GM21723 (cell line): ENCODE data around the gene ATG16L1.
"Not testable (repeated sequence)": the region's sequence is repeated elsewhere in the genome, so short reads cannot be mapped to it uniquely, and the experiment has no call there.

ENCODE experiments used
- ATAC-seq: cut with Tn5 transposase; IDR thresholded peaks from one replicate; pipeline ENCODE4 v1.9.1; 2021; ENCODE audit warnings: mild to moderate bottlenecking, moderate library complexity; ENCODE audit not compliant: unreplicated experiment

The ATG16L1 gene

GRCh38 chr2:233328922-233329321 is 77.4 kb downstream of the ATG16L1 start:
- no peak for ATAC-seq

DNA sequence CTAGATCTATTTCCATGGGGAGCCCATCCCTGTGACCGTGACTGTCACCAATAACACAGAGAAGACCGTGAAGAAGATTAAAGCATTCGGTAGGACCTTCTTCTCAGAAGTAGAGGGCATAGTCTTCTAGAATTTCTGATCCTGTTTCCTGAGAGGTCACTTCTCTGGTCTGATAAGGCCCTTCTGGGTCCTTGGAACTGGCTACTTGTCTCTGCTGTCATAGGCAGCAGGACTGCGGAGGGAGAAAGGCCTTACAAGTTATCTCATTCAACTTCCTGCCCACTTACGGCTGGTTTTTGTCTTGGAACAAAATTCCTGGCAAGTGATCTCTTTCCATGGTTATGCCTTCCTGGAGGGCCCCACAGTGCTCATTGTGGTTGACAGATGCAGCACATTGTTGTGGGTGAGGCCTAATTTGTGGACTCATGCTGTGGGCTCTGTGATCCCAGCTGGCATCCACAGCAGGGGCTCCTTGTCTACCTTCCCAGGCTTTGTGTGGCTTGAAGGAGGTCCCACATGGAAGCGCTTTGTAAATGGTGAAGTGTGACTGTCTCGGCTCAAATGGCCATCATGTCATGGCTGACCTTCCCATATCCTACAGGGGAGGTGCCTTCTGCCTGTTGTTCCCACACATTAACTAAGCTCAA is 78.1 kb downstream of the ATG16L1 start:
- ATAC-seq = no peak

GRCh38 chr2:233331536-233331935 is 80.1 kb downstream of the ATG16L1 start:
- peak; percentile 89 for ATAC-seq

GRCh38 chr2:233332125-233332524 is 80.7 kb downstream of the ATG16L1 start:
- no peak for ATAC-seq

- ATAC-seq = no peak
Measured at GRCh38 chr2:233334915-233335314, 83.4 kb downstream of the ATG16L1 start.

GRCh38 chr2:233336091-233336490 is 84.6 kb downstream of the ATG16L1 start:
- not testable (repeated sequence) for ATAC-seq

DNA sequence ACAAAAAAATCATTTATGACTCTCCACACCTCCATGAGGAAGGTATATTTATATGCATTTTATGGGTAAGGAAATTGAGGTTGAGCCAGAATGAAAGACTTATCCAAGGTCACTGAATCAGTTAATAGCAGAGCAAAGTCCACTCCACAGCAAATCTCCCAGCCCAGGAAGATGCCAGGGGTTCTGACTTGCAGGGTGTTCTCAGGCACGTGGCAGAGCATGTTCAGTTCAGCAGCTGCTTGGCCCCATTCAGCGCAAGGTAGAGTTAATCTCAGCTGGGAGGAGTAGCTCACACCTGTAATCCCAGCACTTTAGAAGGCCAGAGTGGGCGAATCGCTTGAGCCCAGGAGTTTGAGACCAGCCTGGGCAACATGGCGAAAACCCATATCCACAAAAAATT is 85.1 kb downstream of the ATG16L1 start:
- no peak for ATAC-seq

DNA sequence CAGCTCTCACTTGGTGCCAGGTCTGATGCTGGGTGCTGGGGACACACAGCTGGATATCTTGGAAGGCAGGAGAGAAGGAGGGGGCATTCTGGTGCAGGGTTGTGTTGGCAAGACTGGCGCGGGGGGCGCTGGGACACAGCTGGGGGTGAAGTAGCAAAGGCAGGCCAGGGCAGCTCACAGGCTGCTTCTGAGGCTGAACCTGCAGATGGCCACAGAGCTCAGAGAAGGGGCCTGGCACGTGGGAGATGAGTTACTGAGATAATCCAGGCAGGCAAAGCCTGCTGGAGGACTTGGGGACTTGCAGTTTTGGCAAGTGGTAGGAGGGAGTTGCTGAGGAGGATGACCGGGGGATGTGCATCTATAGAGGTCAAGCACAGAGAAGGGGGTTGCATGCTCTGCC is 86.6 kb downstream of the ATG16L1 start:
- ATAC-seq = no peak

DNA sequence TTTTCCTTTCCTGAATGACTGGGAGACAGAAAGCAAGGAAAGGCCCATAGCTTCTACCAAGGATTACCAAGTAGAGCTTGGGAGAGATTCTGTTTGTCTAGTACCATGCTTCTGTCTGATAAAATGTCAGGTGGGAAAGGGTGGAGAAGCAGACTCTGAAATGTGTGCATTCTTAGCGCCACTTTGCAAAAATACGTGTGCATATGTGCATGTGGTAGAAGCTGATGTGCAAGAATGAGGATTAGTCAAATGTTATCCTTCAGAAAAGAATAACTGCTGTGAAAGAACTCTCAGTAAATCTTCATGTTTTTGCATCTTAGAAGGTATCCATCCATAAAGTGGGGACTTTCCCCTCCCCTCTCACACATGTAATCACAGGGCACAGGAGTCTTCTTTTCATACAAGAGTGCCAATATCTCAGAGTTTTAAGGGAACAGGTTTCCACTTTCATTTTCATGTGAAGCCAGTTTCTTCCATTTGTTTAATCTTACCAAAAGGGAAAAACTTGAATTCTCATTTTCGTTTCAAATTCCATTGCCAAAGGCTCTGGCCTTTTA is 87.4 kb downstream of the ATG16L1 start:
- ATAC-seq = no peak

DNA sequence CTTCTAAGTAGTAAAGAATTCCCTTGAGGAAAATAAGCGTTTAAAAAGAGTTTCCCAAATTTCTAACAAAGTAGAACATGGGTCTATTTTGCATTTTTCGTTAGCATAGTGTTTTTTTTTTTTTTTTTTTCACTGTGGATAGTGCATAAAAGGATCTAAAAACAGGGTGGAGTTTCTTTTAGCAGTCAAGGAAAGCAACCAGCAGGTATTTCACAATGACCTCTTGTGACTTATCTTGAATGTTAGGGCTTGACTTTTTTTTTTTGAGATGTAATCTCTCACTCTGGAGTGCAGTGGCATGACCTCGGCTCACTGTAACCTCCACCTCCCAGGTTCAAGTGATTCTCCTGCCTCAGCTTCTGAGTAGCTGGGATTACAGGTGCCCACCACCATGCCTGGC is 88.0 kb downstream of the ATG16L1 start:
- ATAC-seq = no peak

DNA sequence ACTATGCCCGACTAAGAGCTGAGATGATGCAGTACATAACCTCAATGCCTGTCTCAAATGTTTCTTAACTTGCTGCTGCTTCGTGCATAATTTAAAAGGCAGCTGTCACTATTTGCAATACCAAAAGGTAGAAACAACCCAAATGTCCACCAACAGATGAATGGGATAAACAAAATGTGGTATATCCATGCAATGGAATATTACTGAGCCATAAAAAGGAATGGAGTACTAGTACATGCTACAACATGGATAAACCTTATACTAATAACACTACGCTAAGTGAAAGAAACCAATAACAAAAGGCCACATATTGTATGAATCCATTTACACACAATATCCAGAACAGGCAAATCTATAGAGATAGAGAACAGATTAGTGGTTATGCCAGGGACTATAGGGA is 89.8 kb downstream of the ATG16L1 start:
- no peak for ATAC-seq

GRCh38 chr2:233342301-233342700 is 90.8 kb downstream of the ATG16L1 start:
- ATAC-seq = no peak

DNA sequence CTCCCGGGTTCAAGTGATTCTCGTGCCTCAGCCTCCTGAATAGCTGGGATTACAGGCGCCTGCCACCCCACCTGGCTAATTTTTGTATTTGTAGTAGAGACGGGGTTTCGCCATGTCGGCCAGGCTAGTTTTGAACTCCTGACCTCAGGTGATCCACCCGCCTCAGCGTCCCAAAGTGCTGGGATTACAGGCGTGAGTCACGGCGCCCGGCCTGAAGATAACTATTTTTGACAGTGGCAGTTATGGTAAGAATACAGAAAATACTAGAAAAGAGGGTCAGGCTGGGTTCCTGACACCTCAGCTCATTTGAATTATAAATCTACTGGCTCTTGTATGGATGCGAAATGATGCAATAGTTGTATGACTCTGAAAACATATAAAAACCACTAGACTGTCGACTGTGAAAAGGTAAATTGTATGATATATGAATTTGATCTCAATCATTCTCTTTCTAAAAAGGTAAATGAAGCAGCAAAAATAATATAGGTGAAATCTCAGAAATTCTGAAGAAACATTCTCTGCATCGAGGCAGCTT is 91.8 kb downstream of the ATG16L1 start:
- no peak for ATAC-seq
